Uterus (tissue), 2 donors: ENCODE data around the gene MYH11.

Experiments
- CTCF ChIP-seq, 4 experiments: fragments of 200-600 bp in 2 of 4; fragments of 450-650 bp in 2 of 4; sonication (generic) in 2 of 4; IDR thresholded peaks; one replicate each; pipeline ENCODE4 v1.5.1; 2016 to 2019; ENCODE audit warnings: antibody characterized with exemption in 4 of 4, mild to moderate bottlenecking in 2 of 4, moderate library complexity in 1 of 4
- POLR2A ChIP-seq, 2 donors: fragments of 450-650 bp; IDR thresholded peaks; one replicate each; pipeline ENCODE4 v1.6.1; 2016; ENCODE audit warnings: antibody characterized with exemption in 2 of 2, mild to moderate bottlenecking in 1 of 2, moderate library complexity in 1 of 2

DNA sequence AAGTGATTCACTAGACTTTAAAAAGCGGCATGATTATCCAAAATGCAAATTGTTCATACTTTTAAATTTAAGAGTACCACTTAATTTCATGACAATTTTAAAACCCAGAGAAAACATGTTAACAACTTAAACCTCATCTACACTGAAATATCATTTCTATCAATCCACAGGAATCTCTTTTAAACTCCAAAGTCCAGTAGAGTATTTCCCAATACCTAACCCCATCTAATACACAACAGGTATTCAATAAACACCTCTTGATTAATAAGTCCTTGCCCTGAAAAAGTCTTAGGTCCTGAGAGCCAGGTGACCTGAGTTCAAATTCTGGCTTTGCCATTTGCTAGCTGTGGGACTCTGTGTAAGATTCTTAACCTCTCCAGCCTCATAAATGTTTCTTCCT is 16.9 kb upstream of the MYH11 start:
- TF ChIP-seq CTCF (IDR thresholded peaks at IDR 0.05) (no peak), POLR2A (IDR thresholded peaks at IDR 0.05) (no peak)
